Endometrium (tissue), 2 donors: Measurements from ENCODE around the gene KIF15.
"Not testable (repeated sequence)": the region's sequence is repeated elsewhere in the genome, so short reads cannot be mapped to it uniquely, and the experiment has no call there.

Experiments used
- FAIRE-seq: peaks from 2 replicates; lab custom pipeline; 2012; peaks lifted over from hg19 to GRCh38; lab: Jason Lieb, UNC
- donor health status: control.
- donor health status: control.

The KIF15 gene

GRCh38 chr3:44821206-44821605 lies 59.6 kb downstream of the KIF15 start:
- not testable (repeated sequence) for FAIRE-seq

DNA sequence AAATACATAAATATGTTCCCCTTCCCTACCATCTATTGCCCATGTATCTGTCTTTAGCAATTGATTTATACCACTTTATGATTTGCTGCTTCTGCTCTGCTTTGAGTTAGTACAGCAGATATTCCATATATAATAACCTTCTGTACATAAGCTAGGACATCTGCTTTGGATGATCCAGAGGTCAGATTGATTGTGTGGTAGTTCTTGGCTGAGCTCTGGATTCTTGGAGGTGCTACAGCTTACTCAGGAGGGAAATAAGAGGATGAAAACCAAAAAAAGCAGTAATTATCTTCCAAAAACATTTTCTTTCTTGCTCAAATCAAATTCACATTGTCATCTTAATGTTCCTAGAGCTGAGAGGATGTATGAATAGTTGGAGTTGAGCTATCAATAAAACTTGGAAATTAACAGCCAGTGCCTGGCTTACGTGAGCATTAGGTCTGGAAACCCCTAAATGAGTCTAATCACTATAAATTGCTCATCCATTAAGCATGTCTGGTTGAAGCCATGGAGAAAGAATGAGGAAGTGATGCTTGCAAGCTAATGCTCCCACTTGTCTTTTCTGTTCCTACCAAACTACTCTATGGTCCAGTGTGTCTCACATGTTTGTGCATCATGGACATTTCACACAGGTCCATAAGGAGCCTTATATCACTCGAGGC lies 63.8 kb downstream of the KIF15 start:
- FAIRE-seq, result no peak

GRCh38 chr3:44827196-44827595 lies 65.6 kb downstream of the KIF15 start:
- no peak for FAIRE-seq

- no peak for FAIRE-seq
Observed at GRCh38 chr3:44831232-44831631, 69.6 kb downstream of the KIF15 start.

GRCh38 chr3:44832032-44832431 lies 70.4 kb downstream of the KIF15 start:
- FAIRE-seq, result no peak

DNA sequence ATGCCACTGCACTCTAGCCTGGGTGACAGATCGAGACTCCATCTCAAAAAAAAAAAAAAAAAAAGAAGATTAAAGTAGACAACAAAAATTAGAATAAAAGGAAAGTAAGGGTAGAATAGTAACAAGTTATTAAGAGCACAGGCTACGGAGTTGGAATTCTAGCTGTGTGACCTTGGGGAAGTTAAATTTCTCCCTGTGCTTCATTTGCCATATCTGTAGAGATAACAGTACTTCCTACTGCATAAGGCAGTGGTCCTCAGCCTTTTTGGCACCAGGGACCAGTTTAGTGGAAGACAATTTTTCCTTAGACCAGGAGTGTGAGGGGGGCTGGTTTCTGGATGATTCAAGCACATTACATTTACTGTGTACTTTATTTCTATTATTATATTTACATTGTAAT lies 71.4 kb downstream of the KIF15 start:
- FAIRE-seq, result no peak

- no peak for FAIRE-seq
Observed at GRCh38 chr3:44833394-44833793, 71.8 kb downstream of the KIF15 start.

DNA sequence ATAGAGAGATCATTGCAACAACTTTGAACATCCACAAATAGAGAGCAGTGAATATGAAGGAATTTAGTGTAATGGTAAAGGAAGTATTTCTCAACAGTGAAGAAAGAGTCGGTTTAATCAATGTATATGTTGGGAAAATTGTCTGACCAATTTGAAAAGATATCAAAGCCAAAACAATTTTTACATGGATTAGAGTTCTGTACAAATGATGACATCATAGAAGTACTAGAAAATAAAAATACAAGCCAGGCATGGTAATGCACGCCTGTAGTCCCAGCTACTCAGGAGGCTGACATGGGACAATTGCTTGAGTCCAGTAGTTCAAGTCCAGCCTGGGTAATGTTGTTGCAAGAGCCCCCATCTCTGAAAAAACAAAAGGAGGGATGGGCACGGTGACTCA lies 74.1 kb downstream of the KIF15 start:
- FAIRE-seq, result no peak

DNA sequence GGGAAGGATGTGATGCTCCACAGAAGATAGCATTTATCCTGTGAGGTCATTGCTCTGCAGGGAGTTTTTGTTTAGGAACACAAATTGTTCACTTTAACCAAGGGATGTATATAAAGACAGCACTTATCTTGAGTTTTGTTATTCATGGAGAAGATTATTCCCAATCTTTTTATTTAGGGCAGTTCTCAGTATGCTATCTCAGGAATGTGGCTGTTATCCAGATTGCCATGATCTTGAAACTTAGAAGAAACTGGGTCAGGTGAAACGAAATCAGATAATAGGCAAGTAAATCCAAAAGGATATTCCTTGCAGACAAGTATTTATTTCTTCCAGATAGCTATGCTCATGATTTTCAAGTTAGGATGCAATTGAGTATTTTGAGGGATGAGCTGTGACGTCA lies 80.8 kb downstream of the KIF15 start:
- no peak for FAIRE-seq

- no peak for FAIRE-seq
Observed at GRCh38 chr3:44845528-44846520, 84.2 kb downstream of the KIF15 start.

DNA sequence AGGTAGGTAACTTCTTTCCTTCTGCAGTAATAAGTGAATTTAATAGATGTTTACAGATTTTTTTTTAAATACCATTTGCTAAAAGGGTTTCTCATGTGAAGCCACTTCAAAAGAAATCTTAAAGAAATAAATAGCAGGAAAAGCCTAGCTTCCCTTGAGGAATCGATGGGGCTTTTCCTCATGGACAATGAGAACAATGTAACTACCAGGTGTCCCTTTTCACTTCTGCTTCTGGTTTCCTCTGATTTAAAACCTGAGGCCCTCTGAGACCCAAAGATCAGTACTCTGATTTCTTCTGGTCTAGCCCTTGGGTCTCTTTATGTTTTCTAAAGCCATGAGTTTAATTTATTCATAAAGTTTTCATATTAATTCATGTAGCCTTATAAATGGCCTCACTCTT lies 87.0 kb downstream of the KIF15 start:
- no peak for FAIRE-seq

DNA sequence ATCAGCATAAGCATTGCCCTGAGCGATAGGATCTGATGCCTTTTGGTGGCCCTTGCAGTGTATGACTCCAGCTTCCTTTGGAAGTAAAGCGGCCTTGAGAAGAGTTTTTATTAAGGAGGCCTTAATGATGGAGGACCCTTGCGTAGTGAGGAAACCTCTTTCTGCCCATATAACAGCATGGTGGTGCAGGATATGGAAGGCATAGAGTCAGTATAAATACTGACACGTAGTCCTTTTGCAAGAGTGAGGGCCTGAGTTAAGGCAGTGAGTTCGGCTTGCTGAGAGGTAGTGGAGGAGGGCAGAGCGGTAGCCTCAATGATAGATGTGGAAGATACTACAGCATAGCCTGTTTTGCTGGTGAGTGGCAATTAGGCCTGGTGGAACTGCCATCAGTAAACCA lies 95.1 kb downstream of the KIF15 start:
- not testable (repeated sequence) for FAIRE-seq

DNA sequence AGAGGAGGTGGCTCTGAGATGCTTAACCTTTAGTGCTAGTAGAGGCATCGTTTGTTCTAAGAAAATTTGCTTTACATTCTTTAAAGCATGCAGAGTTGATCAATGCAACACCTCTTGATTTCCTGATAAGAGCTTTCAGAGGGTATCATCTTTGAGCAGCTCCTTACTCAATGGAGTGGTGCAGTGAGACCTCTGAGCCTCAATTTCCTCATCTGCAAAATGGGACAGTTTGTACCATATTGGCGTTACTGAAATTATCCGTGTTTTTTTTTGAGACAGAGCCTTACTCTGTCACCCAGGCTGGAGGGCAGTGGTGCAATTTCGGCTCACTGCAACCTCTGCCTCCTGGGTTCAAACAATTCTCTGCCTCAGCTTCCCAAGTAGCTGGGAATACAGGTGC lies 98.5 kb downstream of the KIF15 start:
- FAIRE-seq, result no peak

DNA sequence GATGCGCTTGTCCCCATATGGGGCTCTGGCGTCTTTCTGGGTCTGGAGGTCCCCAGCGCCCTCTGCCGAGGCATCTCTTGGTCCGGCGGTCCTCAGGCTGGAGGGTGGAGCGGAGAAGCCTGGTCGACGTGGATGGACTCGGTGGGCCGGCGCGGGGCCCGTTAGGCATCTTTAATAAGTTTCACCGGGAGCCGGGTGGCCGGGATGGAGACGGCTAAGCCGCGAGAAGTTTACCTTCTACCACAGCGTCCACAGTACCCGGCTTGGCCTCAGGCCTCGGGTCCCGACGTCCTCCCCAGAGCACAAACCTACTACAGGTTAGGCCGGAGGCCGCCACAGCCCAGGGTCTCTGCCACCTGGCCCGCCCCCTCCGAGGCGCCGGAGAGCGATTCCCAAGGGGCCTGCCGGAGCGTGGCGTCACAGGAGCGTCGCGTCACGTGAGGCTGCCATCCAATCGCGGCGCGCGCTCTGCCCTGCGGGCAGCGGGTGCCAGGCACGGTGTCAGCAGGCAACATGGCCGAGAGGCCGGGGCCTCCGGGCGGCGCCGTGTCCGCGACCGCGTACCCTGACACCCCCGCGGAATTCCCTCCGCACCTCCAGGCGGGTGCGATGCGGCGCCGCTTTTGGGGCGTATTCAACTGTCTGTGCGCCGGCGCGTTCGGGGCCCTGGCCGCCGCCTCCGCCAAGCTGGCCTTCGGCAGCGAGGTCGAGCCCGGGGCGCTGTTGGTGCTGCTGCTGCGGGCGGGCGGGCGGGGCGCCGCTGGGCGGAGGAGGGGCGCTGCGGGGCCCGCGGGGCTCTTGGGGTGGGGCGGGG lies 100.0 kb downstream of the KIF15 start, which contains the start of gene TMEM42:
Gene TMEM42 (plus strand): TSS at position 501 of the 814 bp plus-strand sequence. CDS start 13 bp downstream, at position 514.
- no peak for FAIRE-seq

DNA sequence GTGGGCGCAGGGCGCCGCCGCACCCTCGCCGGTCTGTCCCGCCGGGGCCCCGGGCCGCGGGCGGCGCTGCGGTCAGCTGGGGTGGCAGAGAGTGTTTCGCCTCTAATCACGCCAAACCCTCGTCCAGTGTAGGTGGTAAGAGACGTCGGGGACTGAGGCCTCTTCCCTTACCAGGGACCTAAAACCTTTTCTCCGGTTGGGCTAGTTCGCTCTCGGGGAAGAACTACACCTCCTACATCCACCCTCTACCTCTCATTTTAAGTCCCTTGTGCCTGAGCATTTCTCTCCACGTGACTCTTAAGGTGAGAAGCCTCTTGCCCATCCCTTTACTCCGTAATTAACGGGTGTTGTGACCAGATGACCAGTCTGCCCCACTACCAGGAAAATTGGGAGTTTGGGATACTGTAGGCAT lies 100.6 kb downstream of the KIF15 start:
- FAIRE-seq, result no peak

DNA sequence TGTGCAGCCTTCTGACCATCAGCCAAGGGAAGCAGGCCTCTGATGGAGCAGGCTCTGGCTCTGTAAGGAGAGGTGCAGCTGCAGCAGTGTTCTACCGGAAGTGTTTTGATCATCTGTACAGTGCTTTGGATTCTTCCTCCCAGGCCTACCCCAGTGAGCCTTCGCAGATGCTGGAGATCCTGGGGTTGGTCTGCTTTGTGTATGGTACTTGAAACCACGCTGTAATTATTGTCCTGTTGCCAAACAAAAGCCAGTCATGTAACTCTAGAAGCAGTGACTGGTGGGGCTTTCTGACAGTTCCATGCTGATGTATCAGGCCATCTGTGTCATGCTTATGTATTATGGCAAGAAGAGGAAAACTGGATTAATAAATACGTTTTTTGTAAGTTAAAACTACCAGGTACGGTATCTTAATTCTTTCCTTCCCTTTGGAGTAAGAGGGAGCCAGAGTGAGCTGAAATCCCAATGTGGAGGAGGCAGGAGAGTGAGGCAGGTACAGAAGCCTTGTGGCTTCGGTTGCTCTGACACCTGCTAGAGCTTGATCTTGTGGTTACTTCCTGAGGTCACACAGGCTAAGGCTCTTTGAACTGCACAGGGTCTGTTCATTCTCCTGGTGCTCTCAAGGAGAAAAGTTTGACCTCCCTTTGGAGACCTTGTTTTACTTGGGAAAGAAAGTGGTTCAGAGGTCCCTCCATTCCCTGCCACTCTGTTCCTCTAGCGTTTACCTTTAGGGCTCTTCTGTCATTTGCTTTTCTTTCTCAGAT lies 103.9 kb downstream of the KIF15 start:
- no peak for FAIRE-seq

- FAIRE-seq, result no peak
Observed at GRCh38 chr3:44867421-44868111, 106.0 kb downstream of the KIF15 start.

GRCh38 chr3:44870375-44871061 lies 108.9 kb downstream of the KIF15 start:
- FAIRE-seq, result no peak

GRCh38 chr3:44874308-44874707 lies 112.7 kb downstream of the KIF15 start, which contains the start of gene TGM4:
TSS of gene TGM4 (plus strand) at chr3:44874608. CDS start at chr3:44874679, 71 bp downstream.
- no peak for FAIRE-seq

DNA sequence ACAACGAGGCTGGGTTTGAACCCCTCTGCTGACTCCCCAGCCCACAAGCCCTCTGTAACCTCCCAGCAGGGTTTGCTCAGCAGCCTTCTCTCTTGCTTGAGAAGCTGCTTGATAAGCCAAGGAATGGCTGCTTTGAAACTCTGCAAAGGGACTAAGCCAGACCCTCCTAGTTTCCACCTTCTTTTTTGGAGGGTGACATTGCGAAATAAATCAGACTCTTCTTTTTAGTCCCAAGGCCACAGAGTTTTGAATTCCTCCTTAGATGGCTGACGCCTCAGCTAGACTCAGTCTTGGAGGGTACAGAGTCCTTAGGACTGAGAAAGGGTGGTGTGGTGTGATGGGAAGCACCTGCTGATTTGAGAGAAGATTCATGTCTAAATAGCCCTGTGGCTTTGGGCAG lies 114.0 kb downstream of the KIF15 start:
- no peak for FAIRE-seq
